ENCODE measurements around the gene ACOXL.
A peak's percentile ranks its signal among the peaks of the same experiment; 100 is the strongest.

The ACOXL gene

GRCh38 chr2:110863726-110864125, 131.4 kb downstream of the ACOXL start:
- Histone ChIP-seq H2AFZ (ENCODE audit: insufficient read depth, low read length, poor library complexity) (no peak overlapping the region), H4K91ac (ENCODE audit: low read depth, low read length) (no peak overlapping the region), H3K36me3 (ENCODE audit: control insufficient read depth in 1 of 2, insufficient read depth in 2 of 2, low read length in 2 of 2) (no peaks in the 10 kb centered on the region), H2BK120ac (ENCODE audit: insufficient read depth, low read length, poor library complexity) (no peak overlapping the region), H4K12ac (ENCODE audit: low read depth, low read length) (no peak overlapping the region), H2BK12ac (ENCODE audit: low read length) (no peak overlapping the region), H3K79me1 (ENCODE audit: low read length) (no peaks in the 10 kb centered on the region), H3K4me3 (ENCODE audit: low read depth, low read length) (no peak overlapping the region), H2AK5ac (ENCODE audit: low read length) (no peak overlapping the region), H3K23ac (ENCODE audit: low read length) (no peak overlapping the region), H3K4me1 (ENCODE audit: control insufficient read depth in 1 of 2, insufficient read depth in 2 of 2, low read length in 2 of 2) (no peaks in the 10 kb centered on the region), H2BK5ac (ENCODE audit: low read depth, low read length, poor library complexity) (no peak overlapping the region), H3K9ac (ENCODE audit: low read length) (no peak overlapping the region), H3K79me2 (ENCODE audit: control insufficient read depth, insufficient read depth, low read length, poor library complexity) (no peaks in the 10 kb centered on the region), H3K27me3 (ENCODE audit: insufficient read depth, low read length) (no peaks in the 10 kb centered on the region), H3K4ac (ENCODE audit: low read depth, low read length) (no peak overlapping the region), H4K8ac (ENCODE audit: low read depth, low read length) (no peak overlapping the region), H3K18ac (ENCODE audit: low read length) (no peak overlapping the region), H3K27ac (ENCODE audit: low read depth, low read length) (no peak overlapping the region), H3K14ac (ENCODE audit: low read length) (no peak overlapping the region), H3K9me3 (ENCODE audit: insufficient read depth, low read depth, low read length) (no peaks in the 10 kb centered on the region), H3K4me2 (ENCODE audit: low read length) (no peak overlapping the region)
- WGBS (ENCODE audit: extremely low coverage, insufficient coverage, insufficient read length), result no CpG with 5 or more reads among the region's 2 CpGs
- DNase-seq, result no peak

GRCh38 chr2:110864176-110864575, 131.8 kb downstream of the ACOXL start:
- no peaks in the 10 kb centered on the region for H3K9me3 ChIP-seq (ENCODE audit: insufficient read depth, low read depth, low read length)
- WGBS (ENCODE audit: extremely low coverage, insufficient coverage, insufficient read length), result no CpG with 5 or more reads among the region's 3 CpGs

GRCh38 chr2:110864731-110865130, 132.4 kb downstream of the ACOXL start:
- Histone ChIP-seq H2BK5ac (ENCODE audit: low read depth, low read length, poor library complexity) (no peak overlapping the region), H4K91ac (ENCODE audit: low read depth, low read length) (no peak overlapping the region), H4K12ac (ENCODE audit: low read depth, low read length) (no peak overlapping the region), H3K4me3 (ENCODE audit: low read depth, low read length) (no peak overlapping the region), H3K27ac (ENCODE audit: low read depth, low read length) (no peak overlapping the region), H2BK120ac (ENCODE audit: insufficient read depth, low read length, poor library complexity) (no peak overlapping the region), H2AK5ac (ENCODE audit: low read length) (no peak overlapping the region), H3K18ac (ENCODE audit: low read length) (no peak overlapping the region), H2AFZ (ENCODE audit: insufficient read depth, low read length, poor library complexity) (no peak overlapping the region), H3K79me1 (ENCODE audit: low read length) (no peaks in the 10 kb centered on the region), H3K27me3 (ENCODE audit: insufficient read depth, low read length) (no peaks in the 10 kb centered on the region), H3K14ac (ENCODE audit: low read length) (no peak overlapping the region), H3K4me2 (ENCODE audit: low read length) (no peak overlapping the region), H3K23ac (ENCODE audit: low read length) (no peak overlapping the region), H2BK12ac (ENCODE audit: low read length) (no peak overlapping the region), H3K79me2 (ENCODE audit: control insufficient read depth, insufficient read depth, low read length, poor library complexity) (no peaks in the 10 kb centered on the region), H3K36me3 (ENCODE audit: control insufficient read depth in 1 of 2, insufficient read depth in 2 of 2, low read length in 2 of 2) (no peaks in the 10 kb centered on the region), H3K9me3 (ENCODE audit: insufficient read depth, low read depth, low read length) (no peaks in the 10 kb centered on the region), H4K8ac (ENCODE audit: low read depth, low read length) (no peak overlapping the region), H3K9ac (ENCODE audit: low read length) (no peak overlapping the region), H3K4me1 (ENCODE audit: control insufficient read depth in 1 of 2, insufficient read depth in 2 of 2, low read length in 2 of 2) (no peaks in the 10 kb centered on the region), H3K4ac (ENCODE audit: low read depth, low read length) (no peak overlapping the region)
- DNase-seq, result no peak
- no CpG with 5 or more reads among the region's 5 CpGs for WGBS (ENCODE audit: extremely low coverage, insufficient coverage, insufficient read length)

More at GRCh38 chr2:110864176-110864575, 131.8 kb downstream of the ACOXL start:
- Histone ChIP-seq H3K79me1 (ENCODE audit: low read length) (no peaks in the 10 kb centered on the region), H4K91ac (ENCODE audit: low read depth, low read length) (no peak overlapping the region), H3K4me3 (ENCODE audit: low read depth, low read length) (no peak overlapping the region), H3K4ac (ENCODE audit: low read depth, low read length) (no peak overlapping the region), H3K23ac (ENCODE audit: low read length) (no peak overlapping the region), H3K27ac (ENCODE audit: low read depth, low read length) (no peak overlapping the region), H3K18ac (ENCODE audit: low read length) (no peak overlapping the region), H4K12ac (ENCODE audit: low read depth, low read length) (no peak overlapping the region), H3K9ac (ENCODE audit: low read length) (no peak overlapping the region), H4K8ac (ENCODE audit: low read depth, low read length) (no peak overlapping the region), H2AFZ (ENCODE audit: insufficient read depth, low read length, poor library complexity) (no peak overlapping the region), H2BK120ac (ENCODE audit: insufficient read depth, low read length, poor library complexity) (no peak overlapping the region), H3K4me2 (ENCODE audit: low read length) (no peak overlapping the region), H3K4me1 (ENCODE audit: control insufficient read depth in 1 of 2, insufficient read depth in 2 of 2, low read length in 2 of 2) (no peaks in the 10 kb centered on the region), H2BK12ac (ENCODE audit: low read length) (no peak overlapping the region), H2BK5ac (ENCODE audit: low read depth, low read length, poor library complexity) (no peak overlapping the region), H2AK5ac (ENCODE audit: low read length) (no peak overlapping the region), H3K79me2 (ENCODE audit: control insufficient read depth, insufficient read depth, low read length, poor library complexity) (no peaks in the 10 kb centered on the region), H3K36me3 (ENCODE audit: control insufficient read depth in 1 of 2, insufficient read depth in 2 of 2, low read length in 2 of 2) (no peaks in the 10 kb centered on the region), H3K14ac (ENCODE audit: low read length) (no peak overlapping the region), H3K27me3 (ENCODE audit: insufficient read depth, low read length) (no peaks in the 10 kb centered on the region)
- DNase-seq, result no peak

GRCh38 chr2:110865188-110865587, 132.8 kb downstream of the ACOXL start:
- no peak overlapping the region for H3K27ac ChIP-seq (ENCODE audit: low read depth, low read length)
- no peak overlapping the region for H3K14ac ChIP-seq (ENCODE audit: low read length)
- DNase-seq, result peak in 1 of 2 donors; percentile 9
- no peak overlapping the region for H3K4me2 ChIP-seq (ENCODE audit: low read length)
- H2AFZ ChIP-seq (ENCODE audit: insufficient read depth, low read length, poor library complexity), result no peak overlapping the region
- no peaks in the 10 kb centered on the region for H3K27me3 ChIP-seq (ENCODE audit: insufficient read depth, low read length)
- no peak overlapping the region for H2BK12ac ChIP-seq (ENCODE audit: low read length)
- H3K9ac ChIP-seq (ENCODE audit: low read length), result no peak overlapping the region
- WGBS (ENCODE audit: extremely low coverage, insufficient coverage, insufficient read length), result no CpG with 5 or more reads among the region's 5 CpGs
- no peak overlapping the region for H3K4ac ChIP-seq (ENCODE audit: low read depth, low read length)
- H3K18ac ChIP-seq (ENCODE audit: low read length), result no peak overlapping the region
- no peaks in the 10 kb centered on the region for H3K4me1 ChIP-seq (ENCODE audit: control insufficient read depth in 1 of 2, insufficient read depth in 2 of 2, low read length in 2 of 2)
- H3K79me2 ChIP-seq (ENCODE audit: control insufficient read depth, insufficient read depth, low read length, poor library complexity), result no peaks in the 10 kb centered on the region
- no peak overlapping the region for H4K91ac ChIP-seq (ENCODE audit: low read depth, low read length)
- H4K12ac ChIP-seq (ENCODE audit: low read depth, low read length), result no peak overlapping the region
- no peak overlapping the region for H3K4me3 ChIP-seq (ENCODE audit: low read depth, low read length)
- no peaks in the 10 kb centered on the region for H3K79me1 ChIP-seq (ENCODE audit: low read length)
- no peak overlapping the region for H2AK5ac ChIP-seq (ENCODE audit: low read length)
- no peaks in the 10 kb centered on the region for H3K36me3 ChIP-seq (ENCODE audit: control insufficient read depth in 1 of 2, insufficient read depth in 2 of 2, low read length in 2 of 2)
- H2BK5ac ChIP-seq (ENCODE audit: low read depth, low read length, poor library complexity), result no peak overlapping the region
- H3K9me3 ChIP-seq (ENCODE audit: insufficient read depth, low read depth, low read length), result no peaks in the 10 kb centered on the region
- H4K8ac ChIP-seq (ENCODE audit: low read depth, low read length), result no peak overlapping the region
- no peak overlapping the region for H2BK120ac ChIP-seq (ENCODE audit: insufficient read depth, low read length, poor library complexity)
- H3K23ac ChIP-seq (ENCODE audit: low read length), result no peak overlapping the region
